ENCODE data around the gene TAS1R3.

Gene TAS1R3

DNA sequence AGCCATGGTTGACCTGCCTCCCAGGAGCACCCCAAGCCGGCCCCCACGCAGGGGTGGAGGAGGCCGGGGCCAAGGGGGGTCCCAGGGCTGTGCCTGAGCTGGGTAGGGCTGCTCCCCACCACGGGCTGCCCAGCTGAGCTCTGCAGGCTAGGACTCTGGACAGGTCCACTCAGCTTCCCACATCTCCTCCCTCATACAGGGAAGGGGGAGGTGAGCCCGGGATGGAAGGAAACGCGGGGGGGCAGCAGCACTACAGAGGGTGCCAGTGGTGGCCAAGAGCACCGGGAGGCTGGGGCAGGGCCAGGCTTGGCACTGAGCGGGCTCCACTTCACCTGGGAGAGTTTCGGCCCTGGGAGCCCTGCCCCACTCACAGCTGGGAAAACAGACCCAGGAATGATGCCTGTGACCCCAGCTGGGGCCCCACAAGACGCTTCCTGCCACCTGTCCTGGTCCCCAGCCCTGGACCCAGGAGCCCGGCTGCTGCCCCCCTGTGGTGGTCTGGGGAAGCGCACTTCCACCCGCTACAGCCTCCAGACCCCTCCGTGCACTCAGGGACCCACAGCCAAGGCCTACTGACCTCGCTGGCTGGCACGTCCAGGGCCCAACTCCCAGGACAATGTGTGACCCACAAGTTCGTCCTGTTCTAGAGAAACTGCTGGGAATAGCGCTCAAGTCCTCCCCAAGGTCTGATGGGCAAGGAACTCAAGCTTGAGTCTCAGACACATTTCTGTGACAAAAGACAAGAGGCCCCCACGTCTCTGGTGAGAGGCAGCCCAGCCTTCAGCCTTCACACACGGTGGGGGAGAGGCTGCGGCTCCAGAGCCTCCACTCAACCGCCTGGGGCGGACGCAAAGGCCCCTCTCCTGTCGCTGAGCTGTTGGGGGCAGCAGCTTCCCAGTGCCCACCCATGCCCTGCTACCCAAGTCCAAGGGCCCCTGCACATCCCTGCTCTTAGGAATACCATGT lies 40.9 kb downstream of the TAS1R3 start:
- peak; percentile 86 for DNase-seq

DNA sequence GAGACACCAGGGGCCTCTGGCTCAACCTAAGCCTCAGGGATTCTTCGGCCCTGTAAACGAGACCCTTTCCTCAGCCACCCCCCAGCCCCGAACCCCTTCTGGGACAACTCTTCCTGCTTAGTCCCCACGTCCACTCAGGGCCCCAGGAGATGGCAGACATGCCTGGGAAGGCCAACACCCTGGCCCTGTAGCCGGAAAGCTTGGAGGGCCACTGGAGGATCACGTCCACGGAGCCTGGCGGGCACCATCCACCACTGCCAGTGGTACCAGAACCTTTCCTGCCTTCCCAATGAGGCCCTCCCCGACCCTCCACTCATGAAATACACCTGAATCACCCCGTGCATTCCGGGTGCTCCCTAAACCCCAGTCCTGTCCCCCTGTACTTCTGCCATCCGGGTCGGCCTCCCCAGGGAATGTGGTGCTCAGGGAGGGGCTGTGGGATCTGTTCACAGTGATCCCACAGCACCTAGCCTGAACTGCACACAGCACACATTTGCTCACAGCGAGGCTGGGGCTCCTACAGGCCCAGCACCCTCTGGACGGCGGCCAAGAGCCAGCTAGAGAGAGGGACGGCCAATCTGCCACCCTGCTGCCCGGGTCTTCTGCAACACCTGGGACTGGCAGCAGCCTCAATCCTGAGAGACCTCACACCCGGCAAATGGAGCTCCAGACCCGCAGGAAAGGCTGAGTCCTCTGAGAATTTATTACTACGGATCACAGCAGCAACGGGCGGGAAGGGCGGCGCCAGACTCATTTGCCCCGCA lies 42.2 kb downstream of the TAS1R3 start:
- no peak for DNase-seq

DNA sequence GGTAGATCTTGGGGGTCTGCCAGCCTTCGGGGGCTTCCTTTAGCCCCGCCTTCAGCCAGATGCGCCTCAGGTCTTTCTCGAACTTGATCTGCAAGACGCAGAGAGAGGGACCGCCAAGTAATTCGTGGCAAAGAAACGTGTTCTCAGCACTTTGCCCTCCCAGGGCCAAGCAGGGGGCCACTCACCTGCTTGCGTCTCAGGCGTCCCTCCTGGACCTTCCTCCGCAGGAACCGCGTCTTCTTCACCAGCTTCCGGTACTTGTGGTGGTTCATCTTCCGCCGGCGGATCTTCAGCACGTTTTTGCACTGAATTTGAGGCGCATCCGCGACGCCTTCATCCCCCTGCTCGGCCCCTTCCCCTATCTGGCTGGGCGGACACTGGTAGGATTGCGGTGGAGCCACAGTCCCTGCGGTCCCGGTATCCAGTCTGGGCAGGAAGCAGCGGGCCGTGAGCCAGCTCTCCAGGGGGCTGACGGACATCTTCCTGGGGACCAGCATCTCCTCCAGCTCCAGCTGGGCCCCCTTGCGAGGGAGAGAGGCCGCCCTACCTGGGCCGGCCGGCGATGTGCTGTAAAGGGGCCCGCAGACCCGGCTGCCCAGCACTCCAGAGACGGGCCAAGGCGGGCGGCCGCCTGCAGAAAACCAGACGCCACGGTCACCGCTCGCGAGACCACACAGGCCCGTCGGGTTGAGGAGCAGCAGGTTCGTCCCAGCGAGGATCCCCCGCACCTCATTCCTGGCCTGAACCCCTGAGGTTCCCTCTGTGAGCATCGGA lies 42.9 kb downstream of the TAS1R3 start:
- DNase-seq, result no peak

DNA sequence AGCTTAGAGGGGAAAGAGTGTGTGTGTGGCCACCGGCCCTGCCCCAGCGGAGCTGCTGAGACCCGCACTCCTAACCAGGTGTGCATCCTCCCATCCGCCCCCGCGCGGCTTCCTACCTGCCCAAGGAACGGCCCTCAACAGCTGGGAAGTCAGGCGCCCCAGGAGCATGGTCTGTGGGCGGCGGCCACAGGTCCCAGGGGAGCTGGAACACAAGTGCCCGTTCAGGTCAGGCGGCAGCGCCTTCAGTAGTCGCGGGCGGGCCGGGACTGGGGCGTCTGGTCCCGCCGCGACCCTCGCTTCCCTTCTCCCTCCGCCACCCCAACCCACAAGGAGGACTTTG lies 43.5 kb downstream of the TAS1R3 start:
- no peak for DNase-seq

DNA sequence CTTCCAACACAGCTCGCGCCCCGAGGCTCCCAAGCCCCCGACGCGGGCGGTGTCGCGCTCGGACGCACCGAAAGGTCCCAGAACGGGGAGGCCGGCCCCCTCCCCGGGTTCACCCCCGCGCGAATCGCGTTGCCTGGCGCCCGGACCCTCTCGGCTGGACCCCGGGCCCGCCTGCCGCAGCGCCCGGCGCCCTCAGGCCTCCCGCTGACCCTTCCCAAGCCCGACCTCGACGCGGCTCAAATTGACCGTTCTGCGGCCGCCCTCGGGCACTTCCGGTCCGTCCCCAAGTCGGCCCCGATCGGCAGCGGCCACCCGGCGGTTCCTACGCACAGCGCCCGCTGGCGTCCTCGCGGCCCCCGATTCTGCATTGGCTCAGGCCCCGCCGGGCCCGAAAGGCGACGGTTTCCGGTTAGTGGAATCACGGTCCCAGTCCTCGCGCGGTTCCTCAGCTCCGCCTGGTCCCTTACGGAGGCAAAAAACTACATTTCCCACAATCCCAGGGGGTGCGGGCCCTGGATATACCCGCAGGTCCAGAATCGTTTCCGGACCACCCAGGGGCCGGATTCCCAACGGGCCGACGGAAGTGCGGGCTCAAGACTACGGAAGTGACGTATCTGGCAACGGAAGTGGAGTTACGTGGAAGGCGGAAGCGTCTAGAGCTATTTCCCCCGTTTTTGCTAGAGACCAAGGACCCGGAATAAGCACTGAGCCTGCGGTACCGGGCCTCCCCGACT lies 44.0 kb downstream of the TAS1R3 start, which contains the start of gene AURKAIP1:
TSS of gene AURKAIP1 (minus strand) at position 279 of the 734 bp plus-strand sequence. CDS start 451 bp downstream, outside the sequence.
- DNase-seq, result peak; percentile 100

DNA sequence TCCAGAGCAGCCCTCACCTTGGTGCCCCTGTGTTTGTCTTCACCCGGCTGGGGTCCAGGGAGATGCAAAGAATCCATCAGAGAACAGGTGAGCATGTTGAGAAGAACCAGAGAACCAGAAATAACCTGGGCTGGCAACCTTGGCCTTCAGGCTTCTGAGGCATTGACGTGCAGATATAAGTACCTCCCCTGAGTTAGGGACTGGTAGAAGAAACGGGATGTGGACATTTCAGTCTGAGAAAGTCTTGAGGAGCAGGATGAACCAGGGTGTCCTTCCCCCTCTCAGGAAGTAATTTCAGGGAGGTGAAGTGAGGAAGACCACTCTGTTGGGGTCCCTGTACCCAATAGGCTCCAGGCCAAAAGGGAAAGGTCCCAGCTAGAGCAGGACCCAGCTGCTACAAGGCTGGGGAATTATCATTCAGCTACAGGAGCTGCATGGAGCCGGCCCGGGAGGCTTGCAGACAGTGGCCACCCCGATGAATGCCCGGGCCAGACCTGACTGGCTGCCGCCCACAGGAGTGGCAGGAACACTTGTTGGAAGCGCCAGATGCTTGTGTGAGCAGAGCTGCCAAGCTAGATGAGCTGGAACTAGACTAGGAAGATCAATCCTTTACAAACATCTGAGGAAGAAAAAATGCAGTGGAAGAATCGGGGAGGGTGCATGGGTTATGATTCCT lies 45.6 kb downstream of the TAS1R3 start:
- no peak for DNase-seq

DNA sequence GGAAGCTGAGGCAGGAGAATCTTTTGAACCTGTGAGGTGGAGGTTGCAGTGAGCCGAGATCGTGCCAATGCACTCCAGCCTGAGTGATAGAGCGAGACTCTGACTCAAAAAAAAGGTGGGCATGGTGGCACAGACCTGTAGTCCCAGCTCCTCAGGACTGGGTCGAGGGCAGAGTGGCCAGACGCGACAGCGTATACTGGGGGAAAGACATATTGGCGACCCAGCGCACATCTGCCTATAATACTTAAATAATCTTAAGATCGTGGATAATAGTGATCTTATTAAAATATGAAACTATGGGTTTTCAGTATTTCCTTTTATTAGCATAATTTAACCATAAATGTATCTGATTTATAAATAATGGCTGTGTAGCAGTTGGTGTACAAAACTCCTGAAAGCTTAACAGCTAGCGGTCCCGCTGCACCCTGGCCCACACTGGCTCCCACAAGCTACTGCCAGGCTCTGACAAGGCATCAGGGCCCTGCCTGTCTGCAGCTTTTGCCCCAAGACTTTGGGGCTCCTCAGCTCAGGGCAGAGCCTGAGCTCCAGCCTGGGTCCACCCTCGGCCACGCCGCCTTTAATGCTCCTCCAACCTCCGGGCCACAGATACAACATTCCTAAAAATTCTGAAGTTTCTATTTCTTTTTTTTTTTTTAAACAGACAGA lies 46.6 kb downstream of the TAS1R3 start:
- no peak for DNase-seq

DNA sequence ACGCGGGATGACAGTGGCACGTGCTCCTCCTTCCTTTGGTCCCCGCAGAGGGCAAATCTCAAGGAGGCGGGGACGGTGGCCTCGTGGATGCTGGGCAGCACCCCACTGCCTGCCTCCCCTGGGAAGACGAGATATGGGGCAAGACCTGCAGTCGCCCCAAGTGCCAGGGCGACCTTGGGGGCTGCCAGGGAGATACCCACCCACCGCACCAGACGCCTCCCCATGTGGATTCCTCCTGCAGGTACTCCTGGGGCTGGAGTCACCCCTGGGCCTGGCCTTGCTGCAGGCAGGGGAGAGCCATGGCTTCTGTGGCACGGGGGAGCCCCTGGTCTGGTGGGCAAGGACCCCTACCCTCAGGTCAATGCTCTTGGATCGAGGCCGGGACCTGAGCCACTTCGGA lies 49.8 kb downstream of the TAS1R3 start:
- DNase-seq, result no peak

DNA sequence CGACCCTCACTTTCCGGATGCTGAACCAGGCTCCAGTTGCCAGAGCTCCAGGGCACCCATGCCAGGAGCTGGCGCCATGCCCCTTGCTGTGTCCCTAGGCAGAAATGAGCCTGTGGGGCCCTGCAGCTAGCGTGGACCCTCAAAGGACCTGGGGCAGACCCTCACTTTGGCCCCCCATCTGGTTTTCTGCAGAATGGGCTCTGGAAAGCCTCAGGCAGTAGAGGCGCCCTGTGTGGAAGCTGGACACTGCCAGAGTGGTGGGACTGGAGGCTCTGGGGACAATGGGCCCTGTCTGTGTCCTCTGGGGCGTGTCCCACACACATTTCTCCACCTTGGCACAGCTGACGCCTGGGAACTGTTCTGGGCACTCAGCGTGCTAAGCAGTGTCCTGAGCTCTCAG lies 50.2 kb downstream of the TAS1R3 start:
- no peak for DNase-seq
